ENCODE measurements around the gene TTC19. TPM values are rescaled to one million over a fixed set of nuclear protein-coding genes. Genes with fewer than 3 reads are reported as not detected.

Gene TTC19
- total RNA-seq, 2 experiments from 2014 or later = 57.8 to 66.7 TPM

DNA sequence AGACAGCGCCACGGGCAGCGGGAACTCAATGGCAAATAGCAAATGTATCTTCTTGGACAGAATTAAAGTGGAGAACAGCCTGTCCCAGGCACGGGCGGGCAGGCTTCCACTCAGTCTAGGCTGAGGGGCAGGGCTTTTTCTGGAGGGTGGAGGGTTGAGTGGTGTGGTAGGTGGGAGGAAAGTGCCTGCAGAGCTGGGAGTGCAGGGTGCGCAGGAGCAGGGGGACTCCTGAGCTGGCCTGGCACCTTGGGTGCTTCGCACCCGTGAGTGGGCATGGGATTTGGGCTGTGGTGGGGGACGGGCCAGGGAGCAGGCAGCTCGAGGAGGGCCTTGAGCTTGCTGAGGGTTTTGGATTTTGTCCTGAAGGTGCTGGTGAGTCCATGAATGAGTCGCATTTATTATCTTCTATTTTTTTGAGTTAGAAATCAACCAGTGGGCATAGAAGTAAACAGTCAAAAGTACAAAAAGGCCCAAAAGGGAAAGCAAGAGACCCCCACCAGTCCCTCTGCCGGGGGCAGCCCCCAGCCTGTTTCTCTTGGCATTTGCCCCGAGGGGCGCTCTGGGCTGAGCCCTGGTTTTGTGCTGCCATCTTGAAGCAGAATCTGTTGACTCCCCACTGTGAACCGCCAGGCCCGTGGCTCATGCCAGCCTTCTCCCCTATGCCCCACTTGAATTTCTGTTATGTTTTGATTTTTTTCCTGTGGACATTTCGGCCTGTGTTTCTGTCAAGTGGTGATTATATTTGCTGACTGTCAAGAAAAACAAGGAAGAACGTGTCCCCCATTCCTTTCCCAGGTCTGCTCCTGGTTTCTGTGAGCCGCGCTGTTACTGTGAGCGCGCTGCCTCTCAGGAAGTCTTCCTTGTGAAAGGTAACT is 46.5 kb upstream of the TTC19 start:
- DNase-seq (no peak), ATAC-seq (ENCODE audit: poor library complexity) (no peak)
- H3K9me3 ChIP-seq (ENCODE audit: control insufficient read depth in 1 of 2, insufficient read depth in 1 of 2, low read length in 2 of 2) = no peaks in the 10 kb centered on the region
- Mint-ChIP-seq H3K27ac (no peak overlapping the region), H3K4me1 (ENCODE audit: low read depth) (no peaks in the 10 kb centered on the region), H3K27me3 (no peaks in the 10 kb centered on the region), H3K36me3 (ENCODE audit: low read depth) (no peaks in the 10 kb centered on the region), H3K9me3 (no peaks in the 10 kb centered on the region), H3K4me3 (no peak overlapping the region)
- H3K27me3 ChIP-seq (ENCODE audit: control insufficient read depth in 1 of 2, insufficient read depth in 2 of 2, low read length in 2 of 2) = no peaks in the 10 kb centered on the region
- CTCF ChIA-PET = no interaction called here
- TF ChIP-seq, protein P1, sequence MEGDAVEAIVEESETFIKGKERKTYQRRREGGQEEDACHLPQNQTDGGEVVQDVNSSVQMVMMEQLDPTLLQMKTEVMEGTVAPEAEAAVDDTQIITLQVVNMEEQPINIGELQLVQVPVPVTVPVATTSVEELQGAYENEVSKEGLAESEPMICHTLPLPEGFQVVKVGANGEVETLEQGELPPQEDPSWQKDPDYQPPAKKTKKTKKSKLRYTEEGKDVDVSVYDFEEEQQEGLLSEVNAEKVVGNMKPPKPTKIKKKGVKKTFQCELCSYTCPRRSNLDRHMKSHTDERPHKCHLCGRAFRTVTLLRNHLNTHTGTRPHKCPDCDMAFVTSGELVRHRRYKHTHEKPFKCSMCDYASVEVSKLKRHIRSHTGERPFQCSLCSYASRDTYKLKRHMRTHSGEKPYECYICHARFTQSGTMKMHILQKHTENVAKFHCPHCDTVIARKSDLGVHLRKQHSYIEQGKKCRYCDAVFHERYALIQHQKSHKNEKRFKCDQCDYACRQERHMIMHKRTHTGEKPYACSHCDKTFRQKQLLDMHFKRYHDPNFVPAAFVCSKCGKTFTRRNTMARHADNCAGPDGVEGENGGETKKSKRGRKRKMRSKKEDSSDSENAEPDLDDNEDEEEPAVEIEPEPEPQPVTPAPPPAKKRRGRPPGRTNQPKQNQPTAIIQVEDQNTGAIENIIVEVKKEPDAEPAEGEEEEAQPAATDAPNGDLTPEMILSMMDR (IDR thresholded peaks at IDR 0.05) = no peak
- H3K27ac ChIP-seq (ENCODE audit: low read depth in 1 of 2, low read length in 2 of 2) = no peak overlapping the region
- H3K36me3 ChIP-seq (ENCODE audit: insufficient read depth, low read length) = no peaks in the 10 kb centered on the region
- no peaks in the 10 kb centered on the region for H3K4me1 ChIP-seq (ENCODE audit: insufficient read depth, low read length)
- POLR2A ChIA-PET = interaction anchor here (0.6 kb wide), 1 partner anchor 12 kb away, joined by 3 read pairs; no protein-coding TSS in a partner anchor
- no peak overlapping the region for H3K4me3 ChIP-seq (ENCODE audit: low read length)
- intact Hi-C loops (cut with DNase I, micrococcal nuclease) = no loop called here

DNA sequence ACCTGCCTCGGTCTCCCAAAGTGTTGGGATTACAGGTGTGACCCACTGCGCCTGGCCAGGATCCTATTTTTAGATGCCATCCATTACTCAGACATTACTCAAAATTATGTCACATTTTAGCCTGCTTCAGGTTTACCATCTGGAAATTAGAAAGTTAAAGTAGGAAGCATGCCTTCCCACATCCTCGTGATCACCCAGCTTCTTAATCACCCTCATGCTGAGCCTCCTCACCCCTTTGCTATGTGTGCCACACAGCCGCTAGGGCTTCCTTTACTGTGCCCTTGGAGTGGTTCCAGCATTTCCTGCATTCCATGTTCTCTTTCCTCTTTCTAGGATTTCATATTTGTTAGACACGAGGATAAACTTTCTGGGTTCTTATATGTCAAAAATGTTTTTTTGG is 45.4 kb upstream of the TTC19 start:
- H3K9me3 ChIP-seq (ENCODE audit: control insufficient read depth in 1 of 2, insufficient read depth in 1 of 2, low read length in 2 of 2) = no peaks in the 10 kb centered on the region
- no peaks in the 10 kb centered on the region for H3K4me1 ChIP-seq (ENCODE audit: insufficient read depth, low read length)
- no peak overlapping the region for H3K4me3 ChIP-seq (ENCODE audit: low read length)
- DNase-seq (peak in 2 of 14 experiments; percentile 36 to 49), ATAC-seq (ENCODE audit: poor library complexity) (no peak)
- H3K27me3 ChIP-seq (ENCODE audit: control insufficient read depth in 1 of 2, insufficient read depth in 2 of 2, low read length in 2 of 2) = no peaks in the 10 kb centered on the region
- intact Hi-C loops (cut with DNase I, micrococcal nuclease) = no loop called here
- POLR2A ChIA-PET = no interaction called here
- H3K4me3 Mint-ChIP-seq = no peak overlapping the region
- H3K36me3 Mint-ChIP-seq (ENCODE audit: low read depth) = no peaks in the 10 kb centered on the region
- peaks cover 6% of the 10 kb centered on the region for H3K4me1 Mint-ChIP-seq (ENCODE audit: low read depth)
- H3K36me3 ChIP-seq (ENCODE audit: insufficient read depth, low read length) = no peaks in the 10 kb centered on the region
- H3K27ac Mint-ChIP-seq = no peak overlapping the region
- TF ChIP-seq, protein P1 (IDR thresholded peaks at IDR 0.05) = no peak
- no peaks in the 10 kb centered on the region for H3K9me3 Mint-ChIP-seq
- CTCF ChIA-PET = no interaction called here
- H3K27me3 Mint-ChIP-seq = no peaks in the 10 kb centered on the region
- H3K27ac ChIP-seq (ENCODE audit: low read depth in 1 of 2, low read length in 2 of 2) = no peak overlapping the region

DNA sequence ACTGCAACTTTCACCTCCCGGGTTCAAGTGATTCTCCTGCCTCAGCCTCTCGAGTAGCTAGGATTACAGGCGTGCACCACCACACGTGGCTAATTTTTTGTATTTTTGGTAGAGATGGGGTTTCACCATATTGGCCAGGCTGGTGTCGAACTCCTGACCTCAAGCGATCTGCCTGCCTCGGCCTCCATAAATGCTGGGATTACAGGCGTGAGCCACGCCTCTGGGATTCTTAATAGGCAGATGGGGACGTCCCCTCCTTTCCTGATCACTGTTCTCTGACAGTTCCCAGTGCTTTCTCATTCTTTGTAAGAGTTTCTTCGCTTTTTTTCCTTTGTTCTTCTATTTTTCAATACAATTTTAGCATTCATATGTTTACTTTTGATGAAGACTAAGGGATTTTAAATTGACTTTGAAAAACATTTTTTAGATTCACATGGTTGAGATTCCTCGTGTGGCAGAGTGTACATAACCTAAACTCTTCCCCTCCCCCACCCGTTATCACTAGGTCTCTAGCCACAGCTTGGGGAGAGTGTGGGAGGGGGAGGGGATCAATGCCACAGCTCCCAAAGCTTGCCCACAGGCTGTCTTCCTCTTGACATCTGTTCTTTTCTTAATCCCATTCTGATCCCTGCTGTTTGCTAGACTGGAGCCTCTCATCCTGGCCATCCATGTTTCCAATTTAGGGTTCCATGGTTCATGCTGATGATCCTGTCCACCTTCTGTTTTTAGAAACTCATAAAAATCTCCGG is 43.7 kb upstream of the TTC19 start:
- no peaks in the 10 kb centered on the region for H3K27me3 ChIP-seq (ENCODE audit: control insufficient read depth in 1 of 2, insufficient read depth in 2 of 2, low read length in 2 of 2)
- H3K27me3 Mint-ChIP-seq = no peaks in the 10 kb centered on the region
- H3K4me3 ChIP-seq (ENCODE audit: low read length) = no peak overlapping the region
- no peaks in the 10 kb centered on the region for H3K9me3 ChIP-seq (ENCODE audit: control insufficient read depth in 1 of 2, insufficient read depth in 1 of 2, low read length in 2 of 2)
- intact Hi-C loops (cut with DNase I, micrococcal nuclease) = no loop called here
- H3K4me1 ChIP-seq (ENCODE audit: insufficient read depth, low read length) = no peaks in the 10 kb centered on the region
- H3K4me3 Mint-ChIP-seq = no peak overlapping the region
- TF ChIP-seq, protein P1 (IDR thresholded peaks at IDR 0.05) = no peak
- no peaks in the 10 kb centered on the region for H3K36me3 Mint-ChIP-seq (ENCODE audit: low read depth)
- no peaks in the 10 kb centered on the region for H3K9me3 Mint-ChIP-seq
- ATAC-seq (ENCODE audit: poor library complexity) (no peak), DNase-seq (no peak)
- H3K27ac Mint-ChIP-seq = no peak overlapping the region
- H3K4me1 Mint-ChIP-seq (ENCODE audit: low read depth) = peaks cover 8% of the 10 kb centered on the region
- no peak overlapping the region for H3K27ac ChIP-seq (ENCODE audit: low read depth in 1 of 2, low read length in 2 of 2)
- ChIA-PET POLR2A (no interaction called here), CTCF (no interaction called here)
- H3K36me3 ChIP-seq (ENCODE audit: insufficient read depth, low read length) = no peaks in the 10 kb centered on the region

Measured in CD4-positive, alpha-beta T cell (primary cell).